ENCODE data around the gene FPGT. TPM values are rescaled to one million over a fixed set of nuclear protein-coding genes. Genes with fewer than 3 reads are reported as not detected.

Gene FPGT
- total and polyA plus RNA-seq, 2 of the 8 experiments (the other 6 are each of a cell fraction or from before 2014, with no cell fraction given): 1.3 to 4.1 TPM

GRCh38 chr1:74237787-74238186 lies 39.7 kb downstream of the FPGT start:
- no peak overlapping the region for H3K14ac ChIP-seq (ENCODE audit: insufficient read length)
- DNase-seq (ENCODE audit: low read depth in 1 of 2, low spot score in 2 of 2) (no peak), FAIRE-seq (no peak)
- no peak overlapping the region for H3K4me2 ChIP-seq (ENCODE audit: insufficient read depth in 1 of 2, low read depth in 2 of 2, low read length in 2 of 2)
- no peak overlapping the region for H2BK15ac ChIP-seq (ENCODE audit: low read length)
- H3K23ac ChIP-seq (ENCODE audit: insufficient read length): no peak overlapping the region
- no peaks in the 10 kb centered on the region for H3K4me1 ChIP-seq (replicated peaks in 1 of 4; ENCODE audit: control insufficient read depth in 3 of 4, insufficient read depth in 4 of 4, low read length in 3 of 4)
- 96% methylated on average over 4 of the region's 4 CpGs; no CpG with 5 or more reads in 1 of the 2 experiments for WGBS, 2 experiments (ENCODE audit: extremely low coverage in 1 of 2, insufficient coverage in 1 of 2, insufficient read length in 1 of 2, insufficient replicate concordance in 2 of 2, low coverage in 1 of 2, low lambda C conversion rate in 2 of 2, missing lambda C conversion rate in 1 of 2)
- no peak overlapping the region for H4K91ac ChIP-seq (replicated peaks; ENCODE audit: insufficient read length, low read length)
- H3K23me2 ChIP-seq (ENCODE audit: low read depth, low read length): no peaks in the 10 kb centered on the region; the same call in 1 of the 2 replicates
- H2AFZ ChIP-seq (ENCODE audit: low read length): no peak overlapping the region
- H2BK120ac ChIP-seq (replicated peaks; ENCODE audit: low read depth, low read length): no peak overlapping the region
- no peak overlapping the region for H2BK5ac ChIP-seq (ENCODE audit: low read depth, low read length)
- no peak overlapping the region for H3K4ac ChIP-seq (replicated peaks; ENCODE audit: insufficient read length, low read depth, low read length)
- H3K56ac ChIP-seq (replicated peaks; ENCODE audit: insufficient read length, low read depth, low read length): no peak overlapping the region
- H3K18ac ChIP-seq (ENCODE audit: extremely low read depth, low read length): no peak overlapping the region
- H4K20me1 ChIP-seq (replicated peaks in 1 of 2; ENCODE audit: control insufficient read depth in 1 of 2, insufficient read depth in 2 of 2, low read length in 2 of 2): no peaks in the 10 kb centered on the region
- H3K9ac ChIP-seq (replicated peaks in 1 of 4; ENCODE audit: extremely low read depth in 1 of 4, low read depth in 3 of 4, low read length in 3 of 4): no peak overlapping the region
- H3K27ac ChIP-seq (ENCODE audit: low read depth, low read length): no peak overlapping the region
- CTCF ChIA-PET (ENCODE audit: partially characterized antibody): no interaction called here
- H3K79me2 ChIP-seq (ENCODE audit: control insufficient read depth in 1 of 2, insufficient read depth in 2 of 2, low read length in 2 of 2): no peaks in the 10 kb centered on the region
- H3K27me3 ChIP-seq (replicated peaks in 1 of 4; ENCODE audit: control insufficient read depth in 3 of 4, extremely low read depth in 1 of 4, insufficient read depth in 3 of 4, low read length in 3 of 4): peaks cover 0 to 2% (median 0%) of the 10 kb centered on the region in 4 experiments; a peak in 1 of 7 replicates
- no peak overlapping the region for H4K5ac ChIP-seq (ENCODE audit: insufficient read length, low read depth, low read length)
- H3K79me1 ChIP-seq (ENCODE audit: low read depth, low read length): no peaks in the 10 kb centered on the region
- H2BK12ac ChIP-seq (ENCODE audit: low read depth, low read length): no peak overlapping the region
- POLR2A ChIA-PET (ENCODE audit: partially characterized antibody): no interaction called here
- H4K8ac ChIP-seq (ENCODE audit: extremely low read depth, insufficient read depth, low read length): no peak overlapping the region
- no peak overlapping the region for H2BK20ac ChIP-seq (ENCODE audit: low read length)
- no peaks in the 10 kb centered on the region for H3K9me3 ChIP-seq (ENCODE audit: insufficient read depth in 2 of 2, low read depth in 1 of 2, low read length in 1 of 2)
- H2AK5ac ChIP-seq (ENCODE audit: low read depth, low read length): no peak overlapping the region
- H3K4me3 ChIP-seq (ENCODE audit: extremely low read depth in 1 of 4, insufficient read depth in 2 of 4, low read depth in 3 of 4, low read length in 4 of 4): no peak overlapping the region
- no peaks in the 10 kb centered on the region for H3K36me3 ChIP-seq (ENCODE audit: control insufficient read depth in 2 of 4, insufficient read depth in 4 of 4, low read length in 3 of 4)
- TF ChIP-seq EP300 (IDR thresholded peaks at IDR 0.05; ENCODE audit: borderline replicate concordance in 1 of 2, low read depth in 2 of 2, low read length in 2 of 2) (no peak), RNF2 (IDR thresholded peaks at IDR 0.05; ENCODE audit: borderline replicate concordance, low read depth, low read length, missing control alignments, poor library complexity, severe bottlenecking) (no peak), FOSL1 (IDR thresholded peaks at IDR 0.05; ENCODE audit: insufficient read depth, low read depth, low read length) (no peak), ASH2L (IDR thresholded peaks at IDR 0.05; ENCODE audit: low read length) (no peak), SP1 (IDR thresholded peaks at IDR 0.05; ENCODE audit: low read depth, low read length) (no peak), CREB1 (IDR thresholded peaks at IDR 0.05) (no peak), CHD2 (IDR thresholded peaks at IDR 0.05; ENCODE audit: low read length) (no peak), E2F6 (IDR thresholded peaks at IDR 0.05) (no peak), KDM5A (IDR thresholded peaks at IDR 0.05; ENCODE audit: low read length) (no peak), POLR2A (IDR thresholded peaks at IDR 0.05; ENCODE audit: control extremely low read depth in 1 of 2, low read depth in 2 of 2, low read length in 2 of 2) (no peak)

Measured in H1 (cell line).